NOMO-1 (cell line): ENCODE data around the gene FMO5.
"Not testable (repeated sequence)": the region's sequence is repeated elsewhere in the genome, so short reads cannot be mapped to it uniquely, and the experiment has no call there.

ENCODE experiments used
- DNase-seq, 2 experiments: peaks; one replicate each; lab custom pipeline; 2025; ENCODE audit not compliant: unreplicated experiment in 2 of 2; lab: John Stamatoyannopoulos, UW

The FMO5 gene

DNA sequence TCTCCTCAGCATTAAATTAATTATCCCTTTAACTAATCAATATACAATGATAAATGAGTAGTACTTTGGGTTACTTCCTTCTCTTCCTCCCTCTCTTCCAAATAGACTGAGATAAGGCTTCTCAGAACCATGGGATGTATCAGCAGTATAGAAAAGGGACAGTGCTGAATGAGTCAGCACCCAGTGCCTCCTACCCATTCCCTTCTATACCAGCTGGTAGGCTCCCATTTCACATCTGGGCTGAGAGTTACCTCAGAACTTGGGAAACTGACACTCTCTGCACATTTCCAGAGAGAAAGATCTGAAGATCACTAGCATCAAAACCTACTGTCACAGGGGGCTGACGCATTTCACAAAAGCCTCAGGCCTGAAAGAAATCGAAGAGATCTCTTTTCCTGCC lies 68.0 kb downstream of the FMO5 start:
- DNase-seq = not testable (repeated sequence)

- no peak for DNase-seq
These were observed 68.5 kb downstream of the FMO5 start for GRCh38 chr1:147156642-147157041.

DNA sequence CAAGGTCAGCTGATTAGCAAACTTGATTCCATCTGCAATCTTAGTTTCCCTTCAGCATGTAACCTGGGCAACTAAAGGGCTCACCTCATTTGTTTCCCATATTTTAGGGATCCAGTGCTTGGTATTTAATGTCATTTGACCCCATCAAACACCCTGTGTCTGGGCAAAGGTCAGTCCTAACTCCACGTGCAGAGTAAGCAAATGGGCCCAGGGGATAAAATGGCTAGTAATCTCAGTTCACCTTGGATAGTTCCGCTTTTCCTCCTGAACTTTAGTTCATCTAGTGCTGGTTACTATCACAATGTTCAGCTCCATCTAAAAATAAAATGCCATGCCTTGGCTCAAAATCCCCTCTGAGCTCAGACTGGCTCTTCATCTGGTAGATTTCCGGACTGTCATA lies 72.4 kb downstream of the FMO5 start:
- no peak for DNase-seq

- DNase-seq = no peak
These were observed 73.9 kb downstream of the FMO5 start for GRCh38 chr1:147151244-147151643.

- DNase-seq = no peak
These were observed 82.3 kb downstream of the FMO5 start for GRCh38 chr1:147142886-147143285.
